C4-2B (cell line): Measurements from ENCODE around the gene ANKRD36C.
"Not testable (repeated sequence)": the region's sequence is repeated elsewhere in the genome, so short reads cannot be mapped to it uniquely, and the experiment has no call there.

Source experiments
- ZFX ChIP-seq: fragments of 450-650 bp; IDR thresholded peaks from 2 replicates; pipeline ENCODE4 v1.6.1; 2017
- TF ChIP-seq, protein P1 (sequence below): fragments of 450-650 bp; conservative IDR thresholded peaks from 2 replicates; pipeline ENCODE4 v1.5.1; 2017; ENCODE audit warnings: mild to moderate bottlenecking

DNA sequence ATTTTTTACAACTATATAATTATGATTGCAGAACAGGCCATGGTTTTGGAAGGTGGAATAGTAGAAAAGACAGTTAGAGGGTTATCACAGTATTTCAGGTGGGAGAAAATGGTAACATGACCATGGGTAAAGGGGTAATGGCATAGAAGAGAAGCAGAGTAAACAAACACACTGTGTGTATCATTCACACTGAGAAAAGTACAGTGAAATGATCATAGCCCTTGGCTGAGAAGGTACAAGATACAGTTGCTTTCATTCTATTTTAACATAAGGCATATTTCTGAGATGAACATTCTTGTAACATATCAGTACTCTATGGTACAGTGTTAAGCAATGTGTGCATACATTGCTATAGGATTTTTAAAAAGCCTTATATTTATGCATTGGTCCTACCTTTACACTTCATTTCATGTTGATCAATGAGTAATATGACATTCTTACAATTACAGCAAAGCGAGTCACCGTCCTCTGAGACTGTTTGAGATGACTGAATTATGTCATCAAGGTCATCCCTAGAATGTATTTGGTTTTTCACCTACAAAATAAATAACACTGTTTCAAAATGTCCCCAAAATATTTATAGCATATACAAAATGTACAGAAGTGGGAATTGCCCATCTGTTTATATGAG lies 124.5 kb downstream of the ANKRD36C start:
- TF ChIP-seq, protein P1, sequence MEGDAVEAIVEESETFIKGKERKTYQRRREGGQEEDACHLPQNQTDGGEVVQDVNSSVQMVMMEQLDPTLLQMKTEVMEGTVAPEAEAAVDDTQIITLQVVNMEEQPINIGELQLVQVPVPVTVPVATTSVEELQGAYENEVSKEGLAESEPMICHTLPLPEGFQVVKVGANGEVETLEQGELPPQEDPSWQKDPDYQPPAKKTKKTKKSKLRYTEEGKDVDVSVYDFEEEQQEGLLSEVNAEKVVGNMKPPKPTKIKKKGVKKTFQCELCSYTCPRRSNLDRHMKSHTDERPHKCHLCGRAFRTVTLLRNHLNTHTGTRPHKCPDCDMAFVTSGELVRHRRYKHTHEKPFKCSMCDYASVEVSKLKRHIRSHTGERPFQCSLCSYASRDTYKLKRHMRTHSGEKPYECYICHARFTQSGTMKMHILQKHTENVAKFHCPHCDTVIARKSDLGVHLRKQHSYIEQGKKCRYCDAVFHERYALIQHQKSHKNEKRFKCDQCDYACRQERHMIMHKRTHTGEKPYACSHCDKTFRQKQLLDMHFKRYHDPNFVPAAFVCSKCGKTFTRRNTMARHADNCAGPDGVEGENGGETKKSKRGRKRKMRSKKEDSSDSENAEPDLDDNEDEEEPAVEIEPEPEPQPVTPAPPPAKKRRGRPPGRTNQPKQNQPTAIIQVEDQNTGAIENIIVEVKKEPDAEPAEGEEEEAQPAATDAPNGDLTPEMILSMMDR: not testable (repeated sequence)
- not testable (repeated sequence) for TF ChIP-seq ZFX
